ENCODE results near the gene RAB13. TPM values are rescaled to one million over a fixed set of nuclear protein-coding genes. Genes with fewer than 3 reads are reported as not detected.

The RAB13 gene
- total and polyA plus RNA-seq, 2 of the 13 experiments (the other 11 are each of a cell fraction or from before 2014, with no cell fraction given), result 15.9 to 24.7 TPM

- 0 out of 2 replicates have a peak, but pooled peaks have one; percentile 52 for TF ChIP-seq KMT2B (CRISPR knock-in tag; IDR thresholded peaks at IDR 0.05)
- peak; percentile 53; the same call in 1 of the 2 replicates for TF ChIP-seq IKZF5 (CRISPR knock-in tag; IDR thresholded peaks at IDR 0.05)
- no peak for TF ChIP-seq ZIK1 (CRISPR knock-in tag; IDR thresholded peaks at IDR 0.05; ENCODE audit: borderline replicate concordance, low read depth)
- peak; percentile 31; the same call in 1 of the 2 replicates for TF ChIP-seq DPF2 (CRISPR knock-in tag; IDR thresholded peaks at IDR 0.05; ENCODE audit: borderline replicate concordance, low read depth)
- peak; percentile 38; the same call in 1 of the 2 replicates for TF ChIP-seq HOXA3 (CRISPR knock-in tag; IDR thresholded peaks at IDR 0.05)
- peak; percentile 90 for TF ChIP-seq ZNF331 (CRISPR knock-in tag; IDR thresholded peaks at IDR 0.05)
- TF ChIP-seq ZNF781 (CRISPR knock-in tag; IDR thresholded peaks at IDR 0.05; ENCODE audit: borderline replicate concordance, not compliant biosample characterization), result no peak
- 0 out of 2 replicates have a peak, but pooled peaks have one; percentile 53 for TF ChIP-seq SSRP1 (CRISPR knock-in tag; IDR thresholded peaks at IDR 0.05)
- TF ChIP-seq TEAD3 (CRISPR knock-in tag; optimal IDR thresholded peaks at IDR 0.05; ENCODE audit: borderline replicate concordance), result peak; percentile 74
- no peak for TF ChIP-seq TOPORS (CRISPR knock-in tag; IDR thresholded peaks at IDR 0.05)
- TF ChIP-seq, protein P1, sequence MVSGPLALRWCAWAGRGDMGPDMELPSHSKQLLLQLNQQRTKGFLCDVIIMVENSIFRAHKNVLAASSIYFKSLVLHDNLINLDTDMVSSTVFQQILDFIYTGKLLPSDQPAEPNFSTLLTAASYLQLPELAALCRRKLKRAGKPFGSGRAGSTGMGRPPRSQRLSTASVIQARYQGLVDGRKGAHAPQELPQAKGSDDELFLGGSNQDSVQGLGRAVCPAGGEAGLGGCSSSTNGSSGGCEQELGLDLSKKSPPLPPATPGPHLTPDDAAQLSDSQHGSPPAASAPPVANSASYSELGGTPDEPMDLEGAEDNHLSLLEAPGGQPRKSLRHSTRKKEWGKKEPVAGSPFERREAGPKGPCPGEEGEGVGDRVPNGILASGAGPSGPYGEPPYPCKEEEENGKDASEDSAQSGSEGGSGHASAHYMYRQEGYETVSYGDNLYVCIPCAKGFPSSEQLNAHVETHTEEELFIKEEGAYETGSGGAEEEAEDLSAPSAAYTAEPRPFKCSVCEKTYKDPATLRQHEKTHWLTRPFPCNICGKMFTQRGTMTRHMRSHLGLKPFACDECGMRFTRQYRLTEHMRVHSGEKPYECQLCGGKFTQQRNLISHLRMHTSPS (CRISPR knock-in tag; IDR thresholded peaks at IDR 0.05; ENCODE audit: low read depth), result no peak
- TF ChIP-seq MXI1 (IDR thresholded peaks at IDR 0.05; ENCODE audit: borderline replicate concordance, low read depth, low read length), result peak; percentile 60; the same call in 1 of the 3 replicates
- TF ChIP-seq RELA (CRISPR knock-in tag; IDR thresholded peaks at IDR 0.05), result no peak
- TF ChIP-seq TCF7 (IDR thresholded peaks at IDR 0.05; ENCODE audit: low read depth), result no peak
- TF ChIP-seq, protein P2, sequence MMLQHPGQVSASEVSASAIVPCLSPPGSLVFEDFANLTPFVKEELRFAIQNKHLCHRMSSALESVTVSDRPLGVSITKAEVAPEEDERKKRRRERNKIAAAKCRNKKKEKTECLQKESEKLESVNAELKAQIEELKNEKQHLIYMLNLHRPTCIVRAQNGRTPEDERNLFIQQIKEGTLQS (CRISPR knock-in tag; IDR thresholded peaks at IDR 0.05), result no peak
- no peak for TF ChIP-seq PBX3 (CRISPR knock-in tag; IDR thresholded peaks at IDR 0.05; ENCODE audit: borderline replicate concordance)
- TF ChIP-seq ZNF484 (CRISPR knock-in tag; IDR thresholded peaks at IDR 0.05; ENCODE audit: borderline replicate concordance, low read depth), result no peak
- no peak for TF ChIP-seq AHR (CRISPR knock-in tag; IDR thresholded peaks at IDR 0.05)
- TF ChIP-seq, protein P3, sequence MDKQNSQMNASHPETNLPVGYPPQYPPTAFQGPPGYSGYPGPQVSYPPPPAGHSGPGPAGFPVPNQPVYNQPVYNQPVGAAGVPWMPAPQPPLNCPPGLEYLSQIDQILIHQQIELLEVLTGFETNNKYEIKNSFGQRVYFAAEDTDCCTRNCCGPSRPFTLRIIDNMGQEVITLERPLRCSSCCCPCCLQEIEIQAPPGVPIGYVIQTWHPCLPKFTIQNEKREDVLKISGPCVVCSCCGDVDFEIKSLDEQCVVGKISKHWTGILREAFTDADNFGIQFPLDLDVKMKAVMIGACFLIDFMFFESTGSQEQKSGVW (CRISPR knock-in tag; IDR thresholded peaks at IDR 0.05; ENCODE audit: borderline replicate concordance), result no peak
- TF ChIP-seq BRF2 (CRISPR knock-in tag; IDR thresholded peaks at IDR 0.05), result no peak
- no peak for TF ChIP-seq JUN (CRISPR knock-in tag; IDR thresholded peaks at IDR 0.05)
- peak; percentile 38 for TF ChIP-seq SKI (IDR thresholded peaks at IDR 0.05; ENCODE audit: partially characterized antibody)
- no peak for TF ChIP-seq WIZ (CRISPR knock-in tag; IDR thresholded peaks at IDR 0.05)
- TF ChIP-seq ZNF530 (CRISPR knock-in tag; IDR thresholded peaks at IDR 0.05; ENCODE audit: low read depth), result no peak
- 0 out of 2 replicates have a peak, but pooled peaks have one; percentile 26 for TF ChIP-seq KLF11 (CRISPR knock-in tag; IDR thresholded peaks at IDR 0.05)
Measured at GRCh38 chr1:153953859-153954365, 32.2 kb downstream of the RAB13 start (continued).
